ENCODE results near the gene PKP2. TPM values are rescaled to one million over a fixed set of nuclear protein-coding genes. Genes with fewer than 3 reads are reported as not detected.

PKP2 gene
- 3.5 to 7.2 TPM (median 4.3 TPM) in 5 replicates for total RNA-seq (2022; extraction: Qiagen RNA extraction; ENCODE audit: low read depth)

GRCh38 chr12:32896432-32897280, at the start of gene PKP2:
PKP2 (minus strand) TSS chr12:32896777; CDS start chr12:32896731, 46 bp downstream.

GRCh38 chr12:32755654-32756475, 140.7 kb downstream of the PKP2 start, which contains the start of gene YARS2:
YARS2 (minus strand) TSS chr12:32755897; CDS start chr12:32755874, 23 bp downstream.

Other genes starting within 250 kb of the PKP2 start
- gene DNM1L, start 217.5 kb downstream of the PKP2 start, total RNA-seq (2022; extraction: Qiagen RNA extraction; ENCODE audit: low read depth), result 42.0 to 61.4 TPM (median 56.5 TPM) in 5 replicates
- 28.7 to 35.4 TPM (median 30.8 TPM) in 5 replicates for gene YARS2, start 140.9 kb downstream of the PKP2 start, total RNA-seq (2022; extraction: Qiagen RNA extraction; ENCODE audit: low read depth)

Data from A549 treated with ZK216348 at 1 μM for 4 hours (cell line).